HG03095 (cell line): ENCODE data around the gene ROPN1.

ENCODE experiments used
- ATAC-seq: cut with Tn5 transposase; IDR thresholded peaks from one replicate; pipeline ENCODE4 v1.9.1; 2021; ENCODE audit warnings: moderate library complexity; ENCODE audit not compliant: unreplicated experiment

ROPN1 gene

GRCh38 chr3:123951522-123952447 is 40.1 kb downstream of the ROPN1 start:
- no peak for ATAC-seq

DNA sequence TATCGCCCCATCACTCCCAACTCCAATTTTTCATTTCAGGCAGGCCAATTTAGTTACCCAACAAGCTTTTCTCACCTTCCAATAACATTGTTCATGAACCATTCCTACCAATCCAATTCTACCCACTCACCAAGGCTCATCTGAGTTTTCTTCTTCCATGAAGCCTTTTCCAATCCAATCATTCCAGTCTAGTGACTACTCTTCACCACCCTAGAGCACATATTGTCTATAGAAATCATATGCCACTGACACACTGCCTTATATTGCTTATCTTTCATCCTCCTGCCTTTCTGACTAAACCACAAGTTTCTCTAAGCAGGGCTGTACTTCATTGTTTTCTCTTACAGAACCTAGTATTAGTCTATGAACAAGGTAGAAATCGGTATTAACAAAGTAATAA is 42.3 kb downstream of the ROPN1 start:
- ATAC-seq = no peak

DNA sequence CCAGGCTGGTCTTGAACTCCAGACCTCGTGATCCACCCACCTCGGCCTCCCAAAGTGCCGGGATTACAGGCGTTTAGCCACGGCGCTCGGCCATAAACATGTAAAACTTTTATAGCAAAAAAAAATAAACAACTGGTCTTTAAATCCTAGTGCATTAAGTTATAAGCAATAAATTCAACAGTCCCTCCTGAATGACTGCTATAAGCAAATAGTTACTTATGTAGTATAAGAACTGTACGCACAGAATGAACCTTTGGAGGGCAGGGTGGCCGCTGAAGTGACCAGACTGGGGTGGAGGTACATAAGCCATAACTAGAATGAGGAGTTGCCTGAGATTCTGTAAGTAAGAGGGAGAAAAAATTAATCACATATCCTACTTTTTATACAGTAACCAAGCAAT is 43.5 kb downstream of the ROPN1 start:
- no peak for ATAC-seq

DNA sequence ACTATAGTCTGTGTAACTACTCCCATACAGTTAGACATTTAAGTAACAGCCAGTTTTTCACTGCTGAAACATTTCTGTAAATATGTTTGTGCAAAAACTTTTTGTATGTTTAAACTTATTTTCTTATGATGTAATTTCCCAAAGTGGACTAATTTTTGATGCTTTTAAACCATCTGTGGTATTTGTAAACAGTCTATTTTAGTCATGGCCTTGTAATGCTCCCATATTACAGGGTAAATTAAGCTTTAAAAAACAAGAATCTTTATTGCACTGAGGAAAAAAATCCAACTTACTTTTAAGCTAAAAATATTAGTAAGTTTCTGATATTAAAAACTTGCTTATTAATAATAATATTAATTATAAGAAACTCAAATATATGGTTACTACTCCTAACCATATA is 44.4 kb downstream of the ROPN1 start:
- ATAC-seq = no peak

DNA sequence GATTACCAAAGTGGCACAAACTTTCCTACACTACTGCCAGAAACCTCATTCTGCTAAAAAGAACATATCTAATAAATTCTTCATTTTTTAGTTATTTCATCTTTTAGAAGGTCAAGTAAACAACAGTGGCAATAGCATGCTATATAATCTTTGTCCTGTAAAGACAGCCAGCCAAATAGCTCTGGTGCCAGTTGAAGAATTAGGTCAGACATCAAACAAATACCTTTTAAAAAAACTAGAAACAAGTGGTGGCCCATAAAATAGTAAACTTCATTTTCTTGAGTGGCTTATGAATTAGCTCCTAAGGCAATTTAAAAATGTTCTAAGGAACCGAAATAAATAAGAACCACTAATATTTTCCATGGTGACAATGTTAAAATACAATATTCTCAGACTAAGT is 50.4 kb downstream of the ROPN1 start:
- no peak for ATAC-seq

DNA sequence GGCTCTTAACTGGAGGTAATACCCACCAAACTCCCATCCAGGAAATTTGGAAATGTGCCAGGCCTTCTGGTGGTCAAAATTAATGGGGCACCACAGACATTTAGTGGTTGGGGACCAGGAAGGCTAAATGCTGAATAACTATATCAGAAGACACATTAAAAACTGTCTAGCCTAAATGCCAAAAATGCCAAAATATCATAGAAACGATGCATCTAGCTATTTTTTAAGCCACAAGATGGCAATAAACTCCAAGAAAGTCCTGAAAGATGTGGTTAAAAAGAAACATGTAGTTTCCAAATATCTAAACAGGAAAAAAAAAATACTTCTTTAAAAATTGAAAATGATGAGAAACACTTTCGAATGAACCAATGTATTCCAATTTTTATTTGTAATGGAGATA is 50.8 kb downstream of the ROPN1 start:
- ATAC-seq = no peak

DNA sequence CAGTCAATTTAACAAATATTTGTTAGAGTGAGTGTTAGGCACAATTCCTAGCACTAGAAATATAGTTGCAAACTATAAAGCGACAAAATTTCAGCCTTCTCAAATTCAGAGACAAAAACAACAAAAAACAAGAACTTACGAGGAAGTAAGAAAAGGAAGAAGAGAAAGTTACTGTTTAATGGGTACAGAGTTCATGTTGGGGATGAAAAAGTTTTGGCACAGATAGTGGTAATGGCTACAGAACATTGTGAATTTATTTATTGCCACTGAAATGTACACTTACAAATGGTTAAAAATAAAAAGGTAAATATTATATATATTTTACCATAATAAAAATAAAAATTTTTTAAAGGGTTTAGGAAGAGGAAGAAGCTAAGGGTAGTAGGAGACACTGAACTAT is 52.2 kb downstream of the ROPN1 start:
- ATAC-seq = no peak

DNA sequence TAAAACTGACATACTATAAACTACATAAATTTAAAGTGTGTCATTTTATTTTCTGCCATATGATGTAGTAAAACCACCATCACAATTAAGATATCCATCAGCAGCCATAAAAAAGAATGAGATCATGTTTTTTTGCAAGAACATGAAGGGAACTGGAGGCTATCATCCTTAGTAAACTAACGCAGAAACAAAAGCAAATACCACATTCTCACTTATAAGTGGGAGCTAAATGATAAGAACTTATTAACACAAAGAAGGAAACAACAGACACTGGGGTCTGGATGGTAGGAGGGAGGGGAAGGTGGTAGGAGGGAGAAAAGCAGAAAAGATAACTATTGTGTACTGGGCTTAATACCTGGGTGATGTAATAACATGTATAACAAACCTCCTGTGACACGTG is 55.5 kb downstream of the ROPN1 start:
- ATAC-seq = no peak

- ATAC-seq = no peak
These were observed 56.1 kb downstream of the ROPN1 start for GRCh38 chr3:123935830-123936229.

GRCh38 chr3:123934250-123934649 is 57.7 kb downstream of the ROPN1 start:
- no peak for ATAC-seq

DNA sequence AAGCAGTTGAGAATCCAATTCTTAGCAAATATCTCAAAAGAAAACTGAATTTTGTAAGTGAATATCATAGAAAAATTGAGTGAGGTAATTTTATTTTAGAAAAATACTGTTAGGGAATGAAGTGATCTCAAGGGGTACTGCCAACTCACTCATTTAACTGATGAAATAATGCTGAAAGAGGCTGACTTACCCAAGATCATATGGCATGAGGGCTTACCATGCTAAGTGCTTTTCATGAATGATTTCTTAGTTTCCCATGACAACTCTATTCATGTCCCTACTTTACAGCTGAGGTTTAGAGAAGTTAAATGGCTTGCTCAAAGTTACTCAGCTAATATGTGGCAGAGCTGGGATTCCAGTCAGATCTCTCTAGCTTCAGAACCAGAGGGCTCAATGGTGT is 61.5 kb downstream of the ROPN1 start:
- no peak for ATAC-seq

DNA sequence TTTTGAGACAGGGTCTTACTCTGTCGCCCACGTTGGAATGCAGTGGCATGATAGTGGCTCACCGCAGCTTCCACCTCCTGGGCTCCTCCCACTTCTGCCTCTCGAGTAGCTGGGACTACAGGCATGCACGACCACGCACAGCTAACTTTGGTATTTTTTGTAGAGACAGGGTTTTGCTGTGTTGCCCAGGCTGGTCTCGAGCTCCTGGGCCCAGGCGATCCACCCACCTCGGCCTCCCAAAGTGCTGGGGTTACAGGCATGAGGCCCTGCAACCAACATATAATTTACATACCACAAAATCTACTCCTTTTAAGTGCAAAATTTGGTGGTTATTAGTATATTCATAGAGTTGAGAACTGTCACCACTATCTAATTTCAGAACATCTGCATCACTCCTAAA is 62.6 kb downstream of the ROPN1 start:
- no peak for ATAC-seq

DNA sequence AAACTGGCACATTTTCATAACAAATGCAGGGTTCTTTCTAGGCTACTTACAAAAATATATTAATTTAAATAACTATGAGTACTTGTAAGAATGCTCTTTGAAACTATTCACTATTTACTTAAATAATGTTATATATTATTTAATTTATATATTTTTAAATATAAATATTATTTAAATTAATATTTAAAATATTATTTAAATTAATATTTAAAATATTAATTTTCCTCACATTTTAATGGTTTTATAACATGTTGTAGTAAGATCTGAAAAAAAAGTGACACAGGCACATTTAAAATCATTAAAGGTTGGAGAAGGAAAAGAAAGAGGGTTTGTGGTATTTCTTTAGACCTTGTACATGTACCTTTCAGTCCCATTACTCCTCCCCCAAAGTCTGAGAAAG is 65.5 kb downstream of the ROPN1 start:
- no peak for ATAC-seq

- ATAC-seq = no peak
These were observed 71.1 kb downstream of the ROPN1 start for GRCh38 chr3:123920868-123921267.

GRCh38 chr3:123920383-123920782 is 71.5 kb downstream of the ROPN1 start:
- no peak for ATAC-seq

DNA sequence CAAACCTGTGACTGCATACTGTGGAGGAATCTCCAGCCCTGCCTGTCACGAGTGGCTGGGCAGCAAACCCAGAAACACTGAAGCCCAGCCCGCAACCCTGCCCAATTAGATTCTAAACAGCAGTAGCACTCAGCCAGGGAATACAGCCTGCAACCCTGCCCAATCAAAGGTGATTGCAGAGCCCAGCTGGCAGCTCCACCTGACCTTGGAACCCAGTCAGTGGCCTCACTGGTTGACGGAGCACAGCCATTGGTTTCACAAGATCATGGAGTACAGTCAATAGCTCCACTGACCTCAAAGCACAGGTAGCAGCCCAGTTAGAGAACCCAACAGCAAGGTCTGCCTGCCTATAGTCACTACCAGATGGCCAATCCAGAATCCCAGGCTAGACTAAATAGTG is 72.6 kb downstream of the ROPN1 start:
- ATAC-seq = no peak
